Stimulated activated effector memory CD8-positive, alpha-beta T cell treated with anti-CD3 and anti-CD28 coated beads, Interleukin-12 subunit alpha, Interleukin-12 subunit beta, amount 100 ng/mL, for 72 hours (primary cell): ENCODE measurements around the gene PLPPR3.
A peak's percentile ranks its signal among the peaks of the same experiment; 100 is the strongest.
"Not testable (repeated sequence)": the region's sequence is repeated elsewhere in the genome, so short reads cannot be mapped to it uniquely, and the experiment has no call there.

Experiments used
- ATAC-seq: fragments of 150-1000 bp; cut with Tn5 transposase; 2 replicates; pipeline ENCODE4 v1.10.0; 2021
- DNase-seq, 2 donors: peaks; one replicate each; pipeline ENCODE4 v3.0.0; 2021 to 2022; ENCODE audit warnings: low spot score in 2 of 2
- H3K27ac Mint-ChIP-seq: one replicate; pipeline ENCODE4 v1.8.0; 2022; ENCODE audit warnings: mild to moderate bottlenecking, mixed read lengths
- H3K36me3 Mint-ChIP-seq: one replicate; pipeline ENCODE4 v1.8.0; 2022; ENCODE audit warnings: mild to moderate bottlenecking, mixed read lengths
- H3K4me1 Mint-ChIP-seq: one replicate; pipeline ENCODE4 v1.8.0; 2022; ENCODE audit warnings: mixed read lengths
- H3K4me3 Mint-ChIP-seq: one replicate; pipeline ENCODE4 v1.8.0; 2022; ENCODE audit warnings: mild to moderate bottlenecking, mixed read lengths
- H3K9me3 Mint-ChIP-seq: one replicate; pipeline ENCODE4 v1.8.0; 2022; ENCODE audit warnings: mixed read lengths

Gene PLPPR3

DNA sequence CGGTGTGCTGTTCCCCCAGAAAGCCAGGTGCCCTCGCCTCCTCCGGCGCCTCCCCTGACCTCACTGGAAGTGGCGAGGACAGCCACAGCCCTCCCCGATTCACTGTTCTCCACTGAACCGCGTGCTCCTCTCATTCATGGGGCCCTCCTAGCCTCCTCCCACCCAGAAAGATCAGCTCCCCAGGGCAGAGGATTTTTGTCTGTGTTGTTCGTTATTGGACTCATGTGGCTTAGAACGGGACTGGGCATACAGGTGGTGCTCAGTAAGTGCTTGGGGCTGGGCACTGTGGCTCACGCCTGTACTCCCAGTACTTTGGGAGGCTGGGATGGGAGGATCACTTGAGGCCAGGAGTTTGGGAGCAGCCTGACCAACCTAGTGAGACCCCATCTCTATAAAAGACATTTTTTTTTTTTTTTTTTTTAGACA lies 22.8 kb upstream of the PLPPR3 start:
- Mint-ChIP-seq H3K4me1 (peaks cover 12% of the 10 kb centered on the region), H3K4me3 (no peak overlapping the region), H3K9me3 (peaks cover 3% of the 10 kb centered on the region), H3K36me3 (peaks cover 6% of the 10 kb centered on the region), H3K27ac (no peak overlapping the region)
- DNase-seq: no peak
- ATAC-seq: peak; percentile 40

DNA sequence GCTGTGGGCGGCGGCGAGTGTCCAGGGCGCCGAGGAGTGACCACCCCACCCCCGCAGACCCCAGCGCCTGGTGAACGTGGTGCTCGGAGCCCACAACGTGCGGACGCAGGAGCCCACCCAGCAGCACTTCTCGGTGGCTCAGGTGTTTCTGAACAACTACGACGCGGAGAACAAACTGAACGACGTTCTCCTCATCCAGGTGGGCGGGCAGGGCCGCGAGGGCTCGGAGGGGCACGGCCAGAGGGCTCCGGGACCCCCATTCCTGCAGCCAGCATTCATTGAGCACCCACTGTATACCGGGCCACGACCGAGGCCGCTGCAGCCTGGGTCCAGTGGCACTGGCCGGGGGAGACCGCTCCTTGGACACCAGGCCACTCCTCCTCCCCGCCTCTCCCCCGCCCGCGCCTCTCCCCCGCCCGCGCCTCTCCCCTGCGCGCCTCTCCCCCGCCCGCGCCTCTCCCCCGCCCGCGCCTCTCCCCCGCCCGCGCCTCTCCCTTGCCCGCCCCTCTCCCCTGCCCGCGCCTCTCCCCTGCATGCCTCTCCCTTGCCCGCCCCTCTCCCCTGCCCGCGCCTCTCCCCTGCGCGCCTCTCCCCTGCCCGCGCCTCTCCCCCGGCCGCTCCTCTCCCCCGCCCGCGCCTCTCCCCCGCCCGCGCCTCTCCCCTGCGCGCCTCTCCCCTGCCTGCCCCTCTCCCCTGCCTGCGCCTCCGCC lies 22.2 kb upstream of the PLPPR3 start:
- Mint-ChIP-seq H3K4me3 (no peak overlapping the region), H3K4me1 (peaks cover 12% of the 10 kb centered on the region), H3K36me3 (peaks cover 10% of the 10 kb centered on the region), H3K9me3 (peaks cover 3% of the 10 kb centered on the region), H3K27ac (no peak overlapping the region)
- DNase-seq (no peak), ATAC-seq (no peak)

DNA sequence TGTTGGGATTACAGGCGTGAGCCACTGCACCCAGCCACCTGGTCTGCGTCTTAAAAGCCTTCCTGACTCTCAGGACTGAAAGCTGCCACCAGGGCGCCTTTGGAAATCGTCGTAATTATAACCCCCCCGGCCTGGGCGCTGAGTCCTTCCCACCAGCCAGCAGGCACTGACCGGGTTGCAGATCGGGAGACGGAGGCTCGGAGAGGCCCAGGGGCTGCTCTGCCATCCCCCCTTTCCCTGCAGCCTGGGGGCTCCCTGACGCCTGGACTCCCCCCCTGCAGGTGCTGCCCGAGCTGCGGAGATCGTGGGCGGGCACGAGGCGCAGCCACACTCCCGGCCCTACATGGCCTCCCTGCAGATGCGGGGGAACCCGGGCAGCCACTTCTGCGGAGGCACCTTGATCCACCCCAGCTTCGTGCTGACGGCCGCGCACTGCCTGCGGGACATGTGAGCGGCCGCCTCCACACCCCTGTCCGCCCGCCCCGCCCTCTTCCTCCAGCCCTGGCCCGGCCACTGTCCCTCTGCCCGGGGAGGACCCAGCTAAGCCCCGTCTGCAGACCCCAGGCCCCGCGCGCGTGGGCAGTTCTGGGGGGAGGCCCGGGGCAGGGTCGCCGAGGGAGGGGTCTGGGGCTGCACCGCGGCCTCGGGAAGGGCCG lies 21.6 kb upstream of the PLPPR3 start:
- Mint-ChIP-seq H3K4me1 (peaks cover 12% of the 10 kb centered on the region), H3K4me3 (no peak overlapping the region), H3K36me3 (peaks cover 12% of the 10 kb centered on the region), H3K9me3 (peaks cover 3% of the 10 kb centered on the region), H3K27ac (no peak overlapping the region)
- ATAC-seq: peak; percentile 42
- no peak for DNase-seq

DNA sequence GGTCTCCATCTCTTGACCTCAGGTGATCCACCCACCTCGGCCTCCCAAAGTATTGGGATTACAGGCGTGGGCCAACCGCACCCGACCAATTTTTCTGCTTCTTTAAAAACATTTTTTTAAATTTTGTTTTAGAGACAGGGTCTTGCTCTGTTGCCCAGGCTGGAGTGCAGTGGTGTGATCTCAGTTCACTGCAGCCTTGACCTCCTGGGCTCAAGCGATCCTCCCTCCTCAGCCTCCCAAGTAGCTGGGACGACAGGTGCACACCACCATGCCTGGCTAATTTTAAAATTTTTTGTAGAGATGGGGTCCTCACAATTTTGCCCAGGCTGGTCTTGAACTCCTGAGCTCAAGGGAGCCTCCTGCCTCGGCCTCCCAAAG lies 21.0 kb upstream of the PLPPR3 start:
- not testable (repeated sequence) for H3K4me3 Mint-ChIP-seq

DNA sequence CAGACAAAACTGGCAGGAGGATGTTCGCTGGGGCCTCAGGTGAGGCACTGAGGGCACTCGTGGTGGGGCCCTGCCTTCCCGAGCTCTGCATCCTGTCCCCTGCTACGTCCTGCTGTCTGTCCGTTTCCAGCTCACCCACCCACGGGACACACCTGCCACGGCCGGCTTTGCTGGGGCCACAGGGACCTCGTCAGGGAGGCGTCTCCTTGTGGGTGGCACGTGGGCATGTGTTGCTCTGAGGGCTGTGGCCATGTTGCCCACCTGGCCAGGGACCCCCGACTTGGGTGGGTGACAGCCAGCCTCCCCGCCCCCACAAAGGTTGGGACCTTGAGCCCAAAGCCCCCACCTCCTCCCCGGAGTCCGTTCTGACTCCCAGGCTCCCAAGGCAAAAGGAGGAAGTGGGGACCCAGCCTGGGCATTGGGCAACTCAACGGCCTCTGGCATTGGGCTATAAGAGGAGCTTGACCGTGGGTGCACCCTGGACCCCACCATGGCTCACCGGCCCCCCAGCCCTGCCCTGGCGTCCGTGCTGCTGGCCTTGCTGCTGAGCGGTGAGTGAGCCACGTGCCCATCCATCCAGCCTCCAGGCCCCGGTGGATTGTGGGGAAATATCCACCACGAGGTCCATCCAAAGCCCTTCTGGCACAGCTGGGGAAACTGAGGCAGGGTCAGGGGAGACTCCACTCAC lies 18.9 kb upstream of the PLPPR3 start, which contains the start of gene PRTN3:
Gene PRTN3, plus strand, starts transcription at position 481 of the 688 bp plus-strand sequence. Its CDS starts 10 bp downstream, at position 491.
- H3K27ac Mint-ChIP-seq: no peak within 1 kb of the TSS
- H3K4me3 Mint-ChIP-seq: no peak within 1 kb of the TSS
- no peak for ATAC-seq

More for the DNA sequence above, 21.0 kb upstream of the PLPPR3 start:
- peaks cover 12% of the 10 kb centered on the region for H3K36me3 Mint-ChIP-seq
- not testable (repeated sequence) for H3K27ac Mint-ChIP-seq, H3K9me3 Mint-ChIP-seq, DNase-seq, ATAC-seq
- peaks cover 12% of the 10 kb centered on the region for H3K4me1 Mint-ChIP-seq

DNA sequence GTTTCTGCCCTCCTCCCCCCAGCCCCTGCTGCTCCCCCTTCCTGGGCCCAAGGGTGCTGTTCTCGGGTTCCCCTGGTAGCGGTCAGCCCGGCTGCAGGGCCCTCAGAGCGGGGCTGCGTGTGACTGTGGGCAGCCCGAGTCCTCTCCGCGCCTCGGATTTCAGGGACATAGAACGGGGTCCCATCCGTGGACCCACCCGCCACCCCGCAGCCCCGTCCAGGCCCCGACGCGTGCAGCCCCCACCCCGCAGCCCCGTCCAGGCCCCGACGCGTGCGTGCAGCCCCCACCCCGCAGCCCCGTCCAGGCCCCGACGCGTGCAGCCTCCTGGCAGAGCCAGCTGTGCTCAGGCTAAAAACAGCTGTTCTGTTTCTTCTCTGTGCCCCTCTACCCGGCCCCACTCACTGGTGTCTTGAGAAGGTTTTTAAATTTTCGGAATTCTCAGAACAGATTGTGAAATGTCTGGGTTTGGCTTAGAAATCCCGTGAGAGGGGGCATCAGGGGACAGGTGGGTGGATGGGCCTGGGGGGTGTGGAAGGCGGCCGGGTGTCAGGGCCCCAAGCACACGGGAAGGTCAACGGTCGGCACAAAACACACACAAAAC lies 13.6 kb upstream of the PLPPR3 start:
- Mint-ChIP-seq H3K4me1 (no peaks in the 10 kb centered on the region), H3K27ac (no peak overlapping the region), H3K36me3 (peaks cover 6% of the 10 kb centered on the region), H3K9me3 (no peaks in the 10 kb centered on the region), H3K4me3 (no peak overlapping the region)
- no peak for ATAC-seq
- DNase-seq: no peak

More for the DNA sequence above, 18.9 kb upstream of the PLPPR3 start, which contains the start of gene PRTN3:
- H3K4me1 Mint-ChIP-seq: peaks cover 12% of the 10 kb centered on the region
- H3K36me3 Mint-ChIP-seq: peaks cover 12% of the 10 kb centered on the region
- DNase-seq: no peak
- H3K9me3 Mint-ChIP-seq: peaks cover 3% of the 10 kb centered on the region

DNA sequence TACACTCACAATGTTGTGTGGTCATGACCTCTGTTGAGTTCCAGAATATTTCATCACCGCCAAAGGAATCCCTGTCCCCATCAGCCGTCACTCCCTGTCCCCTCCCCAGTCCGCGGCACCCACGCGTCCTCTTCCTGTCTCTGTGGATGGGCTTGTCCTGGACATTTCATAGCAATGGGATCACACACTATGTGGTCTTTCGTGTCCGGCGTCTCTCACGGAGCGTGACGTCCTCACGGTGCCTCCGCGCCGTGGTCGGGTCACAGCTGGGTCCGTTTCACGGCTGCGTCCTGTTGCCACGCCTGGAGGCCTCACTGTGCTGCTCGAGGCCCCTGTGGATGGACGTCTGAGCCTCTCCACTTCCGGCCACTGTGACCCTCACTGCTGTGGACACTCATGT lies 12.5 kb upstream of the PLPPR3 start:
- Mint-ChIP-seq H3K9me3 (no peaks in the 10 kb centered on the region), H3K4me3 (no peak overlapping the region), H3K27ac (no peak overlapping the region), H3K36me3 (peaks cover 4% of the 10 kb centered on the region), H3K4me1 (no peaks in the 10 kb centered on the region)
- DNase-seq (no peak), ATAC-seq (no peak)

DNA sequence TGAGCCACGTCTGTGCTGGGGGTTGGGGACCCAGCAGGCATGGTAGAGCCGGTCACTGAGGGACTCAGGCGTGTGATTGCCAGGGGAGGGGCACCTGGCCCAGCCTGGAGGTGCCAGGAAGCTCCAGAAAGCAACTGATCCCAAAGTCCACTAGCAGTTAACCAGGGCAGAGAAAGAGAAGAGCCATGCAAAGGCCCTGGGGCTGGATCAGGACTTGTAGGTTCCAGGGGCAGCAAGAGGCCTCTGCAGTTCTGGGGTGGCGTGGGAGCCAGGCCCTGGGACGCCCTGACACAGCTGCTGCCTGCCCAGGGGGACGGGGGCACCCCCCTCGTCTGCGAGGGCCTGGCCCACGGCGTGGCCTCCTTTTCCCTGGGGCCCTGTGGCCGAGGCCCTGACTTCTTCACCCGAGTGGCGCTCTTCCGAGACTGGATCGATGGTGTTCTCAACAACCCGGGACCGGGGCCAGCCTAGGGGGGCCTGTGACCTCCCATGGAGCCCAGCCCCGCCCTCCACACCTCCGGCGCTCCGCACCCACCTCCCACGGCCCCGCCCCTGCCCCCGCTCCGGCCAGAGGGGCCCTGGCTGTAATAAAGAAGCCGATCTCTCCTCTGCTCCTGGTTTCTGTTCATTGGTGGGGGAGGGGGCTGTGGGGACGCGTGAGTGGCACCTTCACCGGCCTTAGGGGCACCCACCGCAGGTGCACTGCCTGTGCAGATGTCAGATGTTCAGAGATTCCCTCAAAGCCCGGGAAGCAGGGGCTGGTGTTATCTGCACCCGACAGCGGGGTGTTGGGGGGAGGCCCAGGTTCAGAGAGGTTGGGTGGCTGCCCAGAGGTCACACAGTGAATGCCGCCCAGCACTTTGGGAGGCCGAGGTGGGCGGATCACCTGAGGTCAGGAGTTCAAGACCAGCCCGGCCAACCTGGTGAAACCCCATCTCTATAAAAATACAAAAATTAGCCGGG lies 9.9 kb upstream of the PLPPR3 start:
- Mint-ChIP-seq H3K4me3 (no peak overlapping the region), H3K9me3 (no peaks in the 10 kb centered on the region), H3K4me1 (no peaks in the 10 kb centered on the region), H3K27ac (no peak overlapping the region), H3K36me3 (no peaks in the 10 kb centered on the region)
- DNase-seq (no peak), ATAC-seq (peak; percentile 19)

DNA sequence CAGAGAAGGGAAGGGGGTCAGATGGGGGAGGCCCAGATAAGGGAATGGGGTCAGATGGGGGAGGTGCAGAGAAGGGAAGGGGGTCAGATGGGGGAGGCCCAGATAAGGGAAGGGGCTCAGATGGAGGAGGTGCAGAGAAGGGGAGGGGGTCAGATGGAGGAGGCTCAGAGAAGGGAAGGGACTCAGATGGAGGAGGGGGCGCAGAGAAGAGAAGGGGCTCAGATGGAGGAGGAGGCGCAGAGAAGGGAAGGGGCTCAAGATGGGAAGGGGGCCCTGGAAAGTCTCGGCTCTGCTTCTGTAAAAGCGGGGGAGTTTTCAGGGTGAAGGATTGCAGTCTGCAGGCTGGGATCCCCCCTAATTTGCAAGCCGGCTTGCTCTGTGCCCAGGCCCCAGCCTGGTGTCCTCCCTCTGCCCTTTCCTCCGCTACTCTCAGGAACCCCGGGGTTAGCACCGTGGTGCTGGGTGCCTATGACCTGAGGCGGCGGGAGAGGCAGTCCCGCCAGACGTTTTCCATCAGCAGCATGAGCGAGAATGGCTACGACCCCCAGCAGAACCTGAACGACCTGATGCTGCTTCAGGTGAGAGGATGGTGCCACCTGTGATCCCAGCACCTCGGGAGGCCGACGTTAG lies 7.5 kb upstream of the PLPPR3 start:
- DNase-seq (no peak), ATAC-seq (no peak)
- H3K9me3 Mint-ChIP-seq: no peaks in the 10 kb centered on the region
- H3K4me1 Mint-ChIP-seq: no peaks in the 10 kb centered on the region
- H3K36me3 Mint-ChIP-seq: no peaks in the 10 kb centered on the region
- H3K4me3 Mint-ChIP-seq: no peak overlapping the region
- no peak overlapping the region for H3K27ac Mint-ChIP-seq

DNA sequence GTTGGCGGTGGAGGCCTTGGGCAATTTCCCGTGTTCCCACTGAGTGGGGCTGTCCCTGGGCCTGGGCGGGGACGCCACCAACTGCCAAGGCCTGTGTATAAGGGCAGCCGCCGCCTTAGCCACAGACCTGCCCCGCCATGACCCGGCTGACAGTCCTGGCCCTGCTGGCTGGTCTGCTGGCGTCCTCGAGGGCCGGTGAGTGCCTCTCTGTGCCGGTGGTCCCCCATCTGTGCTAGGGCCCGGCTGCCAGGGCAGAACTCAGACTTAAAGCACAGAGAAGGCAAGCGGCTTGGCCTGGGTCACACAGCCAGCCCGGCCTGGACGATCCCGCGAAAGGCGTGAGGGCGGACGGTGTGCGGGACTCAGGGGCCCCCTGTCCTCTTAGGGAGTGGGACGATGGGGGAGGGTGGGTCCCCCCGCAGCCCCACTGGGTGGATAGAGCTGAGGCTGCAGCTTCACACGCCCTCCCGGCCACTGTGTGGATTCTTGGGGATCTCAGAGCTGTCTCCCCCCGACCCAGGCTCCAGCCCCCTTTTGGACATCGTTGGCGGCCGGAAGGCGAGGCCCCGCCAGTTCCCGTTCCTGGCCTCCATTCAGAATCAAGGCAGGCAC lies 6.1 kb upstream of the PLPPR3 start, which contains the start of gene AZU1:
Gene AZU1, plus strand, starts transcription at position 128 of the 612 bp plus-strand sequence. Its CDS starts 10 bp downstream, at position 138.
- H3K27ac Mint-ChIP-seq: no peak within 1 kb of the TSS
- no peaks in the 10 kb centered on the region for H3K36me3 Mint-ChIP-seq
- H3K4me3 Mint-ChIP-seq: no peak within 1 kb of the TSS
- ATAC-seq (no peak), DNase-seq (no peak)
- no peaks in the 10 kb centered on the region for H3K9me3 Mint-ChIP-seq
- H3K4me1 Mint-ChIP-seq: no peaks in the 10 kb centered on the region

DNA sequence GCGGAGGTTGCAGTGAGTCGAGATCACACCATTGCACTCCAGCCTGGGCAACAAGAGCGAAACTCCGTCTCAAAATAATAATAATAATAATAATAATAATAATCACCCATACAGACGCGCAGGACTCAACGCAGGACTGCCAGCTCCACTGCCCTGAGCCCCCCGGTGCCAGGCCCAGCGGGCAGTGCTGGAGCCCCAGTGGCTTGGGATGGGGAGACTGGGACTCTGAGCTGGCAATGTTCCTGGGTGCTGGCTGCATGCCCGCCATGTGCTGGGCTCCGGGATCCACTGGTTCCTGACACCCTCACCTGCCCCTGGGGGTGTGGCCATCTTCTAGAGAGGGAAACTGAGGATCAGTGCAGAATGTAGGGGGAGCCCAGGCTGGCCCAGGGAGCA lies 5.6 kb upstream of the PLPPR3 start:
- H3K9me3 Mint-ChIP-seq: no peaks in the 10 kb centered on the region
- H3K4me3 Mint-ChIP-seq: no peak overlapping the region
- H3K27ac Mint-ChIP-seq: no peak overlapping the region
- H3K36me3 Mint-ChIP-seq: no peaks in the 10 kb centered on the region
- H3K4me1 Mint-ChIP-seq: no peaks in the 10 kb centered on the region
- no peak for ATAC-seq
- no peak for DNase-seq

DNA sequence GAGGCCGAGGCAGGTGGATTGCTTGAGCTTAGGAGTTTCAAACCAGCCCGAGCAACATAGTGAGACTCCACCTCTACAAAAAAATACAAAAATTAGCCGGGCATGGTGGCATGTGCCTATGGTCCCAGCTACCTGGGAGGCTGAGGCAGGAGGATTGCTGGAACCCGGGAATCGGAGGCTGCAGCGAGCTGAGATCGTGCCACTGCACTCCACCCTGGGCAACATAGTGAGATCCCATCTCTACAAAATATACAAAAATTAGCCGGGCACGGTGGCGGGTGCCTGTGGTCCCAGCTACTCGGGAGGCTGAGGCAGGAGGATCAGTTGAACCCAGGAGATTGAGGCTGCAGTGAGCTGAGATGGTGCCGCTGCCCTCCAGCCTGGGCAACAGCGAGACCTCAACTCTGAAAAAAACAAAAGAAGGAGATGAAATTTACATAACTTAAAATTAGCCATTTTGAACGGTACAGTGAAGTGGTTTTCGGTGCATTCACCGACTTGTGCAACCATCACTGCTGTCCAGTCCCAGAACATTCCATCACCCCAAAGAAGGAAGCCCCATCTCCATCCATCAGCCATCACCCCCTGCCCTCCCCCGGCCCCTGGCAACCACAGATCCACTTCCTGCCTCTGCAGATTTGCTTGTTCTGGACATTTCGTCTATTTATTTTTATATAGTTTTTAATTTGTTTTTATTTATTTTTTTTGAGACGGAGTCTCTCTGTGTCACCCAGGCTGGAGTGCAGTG lies 4.3 kb upstream of the PLPPR3 start:
- Mint-ChIP-seq H3K36me3 (no peaks in the 10 kb centered on the region), H3K4me1 (no peaks in the 10 kb centered on the region), H3K4me3 (no peak overlapping the region), H3K9me3 (no peaks in the 10 kb centered on the region), H3K27ac (no peak overlapping the region)
- DNase-seq: no peak
- ATAC-seq: no peak

DNA sequence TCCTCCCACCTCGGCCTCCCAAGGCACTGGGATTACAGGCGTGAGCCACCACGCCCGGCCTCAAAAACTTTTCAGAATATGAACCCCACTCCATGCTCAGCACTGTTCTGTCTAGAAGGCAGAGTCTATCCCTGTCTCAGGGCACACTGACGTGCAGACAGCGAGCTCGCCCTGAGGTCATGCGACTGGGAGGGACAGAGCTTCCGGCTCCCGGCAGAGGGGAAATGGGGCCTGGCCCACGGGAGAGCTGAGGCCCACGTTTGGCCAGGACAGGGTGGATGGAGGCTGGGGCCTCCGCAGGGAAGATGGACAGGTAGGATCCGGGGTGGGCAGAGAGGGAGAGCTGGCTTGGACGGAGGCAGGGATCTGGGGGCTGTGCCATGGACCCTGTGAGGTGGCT lies 3.1 kb upstream of the PLPPR3 start:
- DNase-seq: no peak
- no peak overlapping the region for H3K4me3 Mint-ChIP-seq

More for the DNA sequence above, 3.1 kb upstream of the PLPPR3 start:
- no peaks in the 10 kb centered on the region for H3K4me1 Mint-ChIP-seq
- ATAC-seq: no peak
- no peak overlapping the region for H3K27ac Mint-ChIP-seq
- H3K36me3 Mint-ChIP-seq: no peaks in the 10 kb centered on the region
- no peaks in the 10 kb centered on the region for H3K9me3 Mint-ChIP-seq
